Caki2 (cell line): ENCODE data around the gene ARHGAP15. TPM values are rescaled to one million over a fixed set of nuclear protein-coding genes. Genes with fewer than 3 reads are reported as not detected.

Source experiments
- DNase-seq: peaks from one replicate; pipeline ENCODE4 v3.0.0-alpha.2; 2015; ENCODE audit warnings: low read depth
- in situ Hi-C: cut with HindIII; loops from 2 replicates; pipeline ENCODE4 v1.10.0; 2016; ENCODE audit warnings: low sequenced_read_pairs, low pct_unique_long_range_greater_than_20kb, mixed read lengths
- total RNA-seq: library from RNA; depleted of rRNA; stranded (reverse); fragments of >200 nt; shearing (Covaris generic); gene quantifications from 2 replicates; pipeline ENCODE4 v1.2.3, GENCODE V29; 2014; ENCODE audit warnings: low replicate concordance

The ARHGAP15 gene
- total RNA-seq, 1 experiment from 2014 or later, result not detected

DNA sequence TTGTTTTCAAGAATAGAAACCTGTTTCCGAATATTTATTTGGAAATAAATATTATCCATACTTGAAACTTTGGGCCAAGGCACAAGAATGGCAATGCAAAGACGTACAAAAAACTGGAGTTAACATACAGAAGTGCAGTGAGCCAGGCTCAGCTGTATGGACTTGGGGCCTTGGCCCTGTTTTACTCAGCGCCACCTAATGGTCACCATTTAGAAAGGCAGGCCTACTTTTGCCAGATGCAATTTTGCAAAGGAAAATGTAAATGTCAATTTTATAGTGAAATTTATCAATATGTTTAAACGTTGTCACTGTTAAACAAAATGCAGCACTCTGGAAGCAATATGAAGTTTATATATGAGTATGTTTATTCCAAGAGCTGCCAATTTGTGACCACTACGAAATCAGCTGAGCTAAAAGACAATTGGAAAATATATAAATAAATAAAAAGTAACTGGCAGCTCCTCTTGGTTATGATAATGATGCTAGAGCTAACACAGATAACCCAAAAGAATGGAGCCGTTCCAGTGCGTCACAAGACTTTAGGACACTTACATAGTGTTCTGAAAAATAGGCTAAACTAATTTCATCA is 155.0 kb downstream of the ARHGAP15 start:
- DNase-seq, result no peak
- in situ Hi-C loops, result no loop called here

DNA sequence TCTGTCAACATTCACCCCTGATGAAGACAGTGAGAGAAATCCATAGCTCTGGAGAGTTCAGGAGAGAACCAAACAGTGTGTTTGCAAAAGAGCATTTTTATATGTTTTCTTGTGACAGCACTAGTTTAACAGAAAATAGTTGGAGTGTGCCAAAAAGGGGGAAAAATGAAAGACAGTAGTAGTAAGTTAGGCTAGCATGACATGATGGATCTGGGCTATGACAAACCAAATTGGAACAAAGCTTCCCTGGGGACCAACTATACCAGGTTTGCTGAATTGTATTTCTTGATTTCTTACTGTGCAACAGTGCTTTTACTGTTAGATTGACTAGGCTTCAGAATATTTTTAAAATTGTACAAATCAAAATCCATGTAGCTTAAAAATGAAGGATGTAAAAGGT is 159.8 kb downstream of the ARHGAP15 start:
- DNase-seq, result no peak
- in situ Hi-C loops, result no loop called here

DNA sequence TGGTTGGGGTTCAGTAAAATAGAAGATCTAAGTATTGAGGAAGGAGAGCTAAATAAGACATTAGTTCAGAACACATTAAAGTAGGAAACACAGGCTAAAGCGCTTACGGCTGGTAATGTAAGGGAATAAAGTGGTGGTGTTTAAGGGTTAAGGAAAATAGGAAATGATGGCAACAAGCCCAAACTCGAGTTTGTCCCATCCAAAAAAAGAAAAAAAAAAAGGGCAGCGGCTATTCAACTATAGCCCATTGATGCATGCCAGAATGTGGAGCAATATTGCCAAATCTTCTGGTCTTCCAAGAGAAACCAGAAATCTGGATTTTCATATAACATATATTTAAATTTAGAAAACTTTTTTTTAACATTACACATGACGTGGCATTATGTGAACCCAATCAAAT is 161.0 kb downstream of the ARHGAP15 start:
- DNase-seq, result no peak
- in situ Hi-C loops, result no loop called here

DNA sequence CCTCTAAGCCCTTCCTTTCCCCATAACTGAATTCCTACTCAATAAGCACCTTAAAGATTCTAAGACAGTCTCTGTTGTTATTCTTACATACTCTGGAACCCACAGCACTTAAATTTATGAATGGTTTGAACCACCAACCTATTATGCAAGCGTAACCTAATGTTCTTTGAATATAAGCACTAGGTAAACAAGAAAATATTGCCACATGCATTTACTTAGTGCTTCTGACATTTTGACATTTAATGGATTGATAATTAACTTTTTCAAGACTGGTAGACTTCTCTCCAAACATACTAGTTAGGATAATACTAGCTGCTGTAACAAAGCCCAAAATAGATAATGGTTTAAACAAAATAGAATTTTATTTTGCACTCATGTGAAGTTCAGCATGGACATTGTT is 164.8 kb downstream of the ARHGAP15 start:
- in situ Hi-C loops, result no loop called here
- no peak for DNase-seq

DNA sequence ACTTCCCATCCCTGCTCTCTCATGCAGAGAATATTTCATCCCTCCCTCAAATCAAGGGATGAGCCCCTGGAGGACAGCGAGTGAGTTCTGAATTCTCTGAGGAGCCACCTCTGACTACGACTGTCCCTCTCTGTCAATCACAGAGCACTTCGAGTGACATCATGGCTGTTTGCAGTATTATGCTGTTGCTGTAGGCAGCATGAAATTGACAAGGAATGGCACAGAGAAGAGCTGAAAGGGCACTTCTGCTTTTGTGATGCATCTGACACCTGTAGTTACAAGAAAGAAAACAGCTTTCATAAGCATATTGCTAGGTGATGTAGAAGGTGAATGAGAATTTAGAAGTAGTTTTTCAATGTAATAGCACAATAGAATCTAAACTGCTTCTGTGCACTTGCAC is 166.9 kb downstream of the ARHGAP15 start:
- in situ Hi-C loops, result no loop called here
- DNase-seq, result no peak

DNA sequence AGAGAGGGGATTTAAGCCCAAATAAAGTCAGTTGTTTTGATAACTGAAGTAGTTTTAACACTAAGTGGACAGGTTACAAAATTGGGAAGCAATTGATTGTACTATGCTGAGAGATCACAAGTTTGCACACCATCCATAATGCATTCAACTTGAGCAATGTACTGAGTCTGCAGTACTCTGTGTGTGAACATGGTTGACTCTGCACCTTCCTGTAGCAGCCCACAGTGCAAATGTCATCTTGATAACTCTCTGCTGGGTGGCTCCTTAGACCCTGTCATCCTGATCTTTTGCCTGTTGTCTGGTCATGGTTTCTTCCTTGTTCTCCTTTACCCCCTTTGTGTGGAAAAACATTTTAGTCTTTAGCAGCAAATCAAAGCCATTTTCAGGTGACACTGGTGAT is 168.0 kb downstream of the ARHGAP15 start:
- in situ Hi-C loops, result no loop called here
- no peak for DNase-seq

DNA sequence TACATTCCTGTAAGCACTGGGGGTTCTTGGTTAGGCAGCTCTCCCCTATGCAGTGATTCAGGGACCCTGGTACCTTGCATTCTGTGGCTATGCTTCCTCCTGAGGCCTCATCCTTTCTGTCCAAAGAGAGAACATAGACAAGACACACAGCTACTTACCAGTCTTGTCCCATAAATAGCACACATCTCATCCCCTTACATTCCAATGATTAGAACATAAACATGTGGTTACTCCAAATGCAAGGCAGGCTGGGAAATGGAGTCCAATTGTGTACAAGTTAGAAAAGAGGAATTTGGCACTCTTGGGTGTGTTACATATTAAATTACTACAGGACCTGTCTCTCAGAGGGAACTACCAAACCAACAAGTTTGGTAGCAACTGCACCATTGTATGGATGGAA is 171.3 kb downstream of the ARHGAP15 start:
- in situ Hi-C loops, result no loop called here
- no peak for DNase-seq

DNA sequence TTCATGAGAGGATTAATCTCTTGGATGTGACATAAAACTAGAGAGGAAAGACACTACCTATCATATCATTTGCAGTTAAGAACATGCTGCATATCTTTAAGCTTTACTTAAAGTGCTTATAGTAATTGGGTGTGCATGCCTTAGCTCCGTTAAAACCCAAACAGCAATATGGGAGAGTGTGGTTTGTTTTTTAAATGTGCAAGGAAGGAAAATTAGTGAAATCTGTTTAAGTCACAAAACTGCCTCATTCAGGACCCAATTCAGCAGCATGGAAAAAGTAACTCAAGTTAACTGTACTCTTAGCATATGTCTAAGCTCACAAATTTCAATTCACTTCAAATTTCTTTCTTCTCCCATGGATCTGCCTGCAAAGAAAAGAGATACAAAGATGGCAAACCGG is 182.2 kb downstream of the ARHGAP15 start:
- in situ Hi-C loops, result no loop called here
- no peak for DNase-seq

DNA sequence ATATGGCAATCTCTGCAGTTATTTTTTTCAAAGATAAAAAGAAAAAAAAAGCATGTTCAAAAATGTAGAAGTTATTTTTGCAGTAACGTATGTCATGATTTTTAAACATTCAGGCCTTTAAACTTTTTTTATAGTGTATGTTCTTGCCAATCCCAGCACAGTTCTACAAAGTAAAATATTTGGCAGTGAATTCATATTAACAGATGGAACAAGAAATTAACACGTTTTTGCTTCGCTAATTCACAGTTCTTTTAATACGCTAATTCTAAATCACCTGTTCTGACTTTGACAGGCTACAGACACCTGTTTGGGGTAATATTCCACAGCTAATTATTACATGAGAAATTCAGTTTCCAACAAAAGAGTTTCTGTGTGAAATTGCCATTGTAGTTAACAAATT is 183.2 kb downstream of the ARHGAP15 start:
- in situ Hi-C loops, result no loop called here
- no peak for DNase-seq

DNA sequence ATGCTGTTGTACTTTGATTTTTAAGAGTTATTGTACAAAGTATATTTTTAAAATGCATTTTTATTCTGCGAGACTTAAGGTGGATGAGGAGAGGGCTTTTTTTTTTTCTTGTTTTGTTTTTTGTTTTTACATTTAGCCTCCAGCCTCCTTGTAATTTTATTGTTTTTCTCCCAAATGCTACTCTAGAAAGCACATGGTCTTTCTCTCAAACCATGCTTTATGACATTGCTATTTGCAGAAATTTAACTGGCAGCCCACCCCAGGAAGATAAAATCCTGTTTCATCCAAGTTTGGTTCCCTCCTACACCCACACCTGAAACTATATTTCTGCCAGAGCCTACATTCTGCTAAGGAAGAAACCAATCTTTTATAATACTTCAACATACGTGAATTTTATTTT is 184.6 kb downstream of the ARHGAP15 start:
- no peak for DNase-seq
- in situ Hi-C loops, result no loop called here

DNA sequence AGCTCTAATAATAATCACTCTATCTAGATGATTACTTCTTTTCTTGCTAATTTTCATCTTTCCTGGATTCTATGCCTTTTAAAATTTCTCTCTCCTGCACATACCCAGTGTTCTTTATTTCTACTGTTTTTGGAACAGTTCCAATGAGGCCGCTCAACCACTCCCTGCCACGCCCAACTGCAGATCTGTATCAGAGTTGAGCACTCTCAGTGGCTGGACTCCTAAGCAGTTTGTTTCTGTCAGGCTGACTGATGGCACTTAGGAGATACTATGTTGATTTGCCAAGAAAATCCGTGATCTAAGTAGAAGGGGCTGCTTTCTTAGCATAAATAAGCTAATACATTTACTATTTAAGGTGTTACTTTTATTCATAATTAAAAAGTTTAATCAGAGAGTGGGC is 192.8 kb downstream of the ARHGAP15 start:
- peak; percentile 21 for DNase-seq
- in situ Hi-C loops, result no loop called here

DNA sequence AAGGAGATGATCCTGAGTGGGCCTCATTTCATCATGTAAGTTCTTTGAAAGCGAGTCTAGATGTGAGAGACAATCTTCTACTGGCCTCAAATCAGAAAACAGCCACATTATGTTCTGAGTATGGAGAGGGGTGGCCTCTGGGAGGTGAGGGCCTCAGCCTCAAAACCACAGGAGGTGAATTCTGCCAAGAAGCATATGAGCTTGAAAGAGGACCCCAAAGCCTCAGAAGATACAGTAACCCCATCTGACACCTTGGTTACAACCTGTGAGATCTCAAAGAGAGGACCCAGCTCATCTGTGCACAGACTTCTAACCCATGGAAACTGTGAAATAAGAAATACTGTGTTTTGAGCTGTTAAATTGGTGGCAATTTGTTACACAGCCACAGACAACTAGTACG is 200.1 kb downstream of the ARHGAP15 start:
- in situ Hi-C loops, result no loop called here
- no peak for DNase-seq

DNA sequence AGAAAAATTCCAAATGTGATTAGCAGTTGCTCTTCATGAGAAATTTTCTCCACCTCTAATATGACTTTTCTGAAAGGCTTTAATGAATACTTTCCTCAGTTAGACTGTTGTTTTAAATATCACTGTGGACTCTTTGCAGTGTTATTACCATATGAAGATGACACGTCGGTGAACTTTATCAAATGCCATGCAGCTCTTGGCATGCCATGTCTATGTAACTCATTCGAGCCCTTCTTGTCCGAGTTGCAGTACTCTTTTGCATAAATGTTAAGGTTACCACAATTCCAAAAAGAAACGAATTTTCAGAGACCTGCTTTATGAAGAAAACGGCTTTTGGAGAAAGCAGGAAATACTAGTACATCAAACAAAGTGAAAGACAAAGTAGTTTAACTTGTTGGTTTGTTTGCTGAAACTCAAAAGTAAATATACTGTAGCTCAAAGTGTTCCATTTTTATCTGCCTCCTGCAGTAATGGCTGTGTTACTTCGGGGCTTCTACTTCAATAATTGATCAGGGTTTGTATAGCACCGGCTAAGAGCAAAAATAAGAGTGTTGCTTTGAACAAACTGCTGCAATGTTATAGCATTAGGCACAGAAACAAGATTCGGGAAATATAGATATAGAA is 204.1 kb downstream of the ARHGAP15 start:
- DNase-seq, result no peak
- in situ Hi-C loops, result no loop called here

DNA sequence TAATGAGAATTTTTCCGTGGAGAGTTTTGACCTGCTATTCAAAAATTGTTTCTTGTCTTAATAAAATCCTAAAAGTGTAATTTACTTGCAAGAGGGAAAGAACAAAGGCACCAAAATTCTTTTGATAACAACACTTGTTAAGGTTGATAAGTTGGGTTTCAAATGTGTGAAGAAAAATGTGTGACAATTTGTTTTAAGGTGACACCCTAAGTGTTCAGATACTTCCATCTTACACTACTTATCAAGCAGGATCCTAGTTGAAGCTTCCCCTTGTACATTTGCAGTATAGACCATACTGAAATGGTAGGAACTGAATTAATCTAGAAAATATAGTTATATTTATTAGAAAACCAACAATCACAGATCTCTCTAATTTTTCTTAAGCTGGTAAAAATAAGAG is 204.6 kb downstream of the ARHGAP15 start:
- DNase-seq, result no peak
- in situ Hi-C loops, result no loop called here

DNA sequence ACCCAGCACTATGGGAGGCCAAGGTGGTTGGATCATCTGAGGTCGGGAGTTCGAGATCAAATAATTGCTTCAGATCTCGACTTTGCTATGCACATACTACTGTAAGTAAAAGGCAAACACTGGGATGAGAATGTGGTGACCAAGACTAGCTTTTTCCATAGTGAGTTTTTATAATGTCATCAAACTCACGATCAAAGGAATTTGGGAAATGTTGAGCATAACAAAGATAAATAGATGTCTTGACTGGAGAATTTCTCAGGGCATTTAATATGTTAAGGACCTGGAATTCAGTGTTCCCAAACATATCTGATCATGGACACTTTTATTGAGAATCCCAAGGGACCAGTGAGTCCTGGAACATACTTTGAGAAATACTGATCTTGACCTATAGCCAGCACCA is 205.6 kb downstream of the ARHGAP15 start:
- in situ Hi-C loops, result no loop called here
- no peak for DNase-seq

DNA sequence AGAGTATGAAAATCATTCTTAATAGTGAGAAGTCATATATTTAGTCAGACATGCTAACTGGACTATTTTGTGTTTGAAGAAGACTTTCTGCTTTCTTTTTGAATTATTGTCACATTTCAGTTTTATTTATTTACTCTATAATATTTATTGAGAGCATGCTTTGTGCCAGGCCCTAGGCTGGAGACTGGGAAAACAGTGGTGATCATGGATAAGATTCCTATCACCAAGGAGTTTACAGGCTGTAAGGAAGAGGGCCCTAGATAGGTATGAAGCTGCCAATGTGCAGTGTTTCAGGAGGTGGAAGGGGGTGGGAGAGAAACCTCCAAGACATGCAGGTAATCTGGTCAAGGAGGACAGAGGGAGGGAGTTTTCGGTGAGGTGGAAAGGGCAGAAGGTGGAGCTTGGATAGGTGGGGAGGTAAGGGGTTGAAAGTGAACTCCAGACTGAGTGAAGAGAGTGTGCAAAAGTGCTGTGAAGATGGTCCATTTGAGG is 207.5 kb downstream of the ARHGAP15 start:
- in situ Hi-C loops, result no loop called here
- no peak for DNase-seq

DNA sequence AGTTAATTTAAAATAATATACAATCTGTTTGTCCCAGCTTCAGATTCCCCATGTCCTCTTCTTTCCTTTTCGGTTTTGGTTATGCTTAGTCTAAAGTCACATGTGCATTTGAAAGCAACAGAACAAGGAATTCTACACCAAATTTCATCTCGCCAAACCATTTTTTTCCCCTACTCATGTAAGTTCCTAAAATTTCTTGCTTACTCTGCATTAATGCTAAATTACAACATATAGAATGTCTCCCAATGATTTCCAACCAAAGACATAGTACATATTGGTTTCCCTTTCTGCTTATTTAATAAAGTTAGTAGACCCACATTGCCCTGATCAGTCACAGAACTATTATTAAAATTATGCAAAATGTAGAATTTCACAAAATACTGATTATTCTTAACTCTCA is 212.3 kb downstream of the ARHGAP15 start:
- in situ Hi-C loops, result no loop called here
- DNase-seq, result no peak

DNA sequence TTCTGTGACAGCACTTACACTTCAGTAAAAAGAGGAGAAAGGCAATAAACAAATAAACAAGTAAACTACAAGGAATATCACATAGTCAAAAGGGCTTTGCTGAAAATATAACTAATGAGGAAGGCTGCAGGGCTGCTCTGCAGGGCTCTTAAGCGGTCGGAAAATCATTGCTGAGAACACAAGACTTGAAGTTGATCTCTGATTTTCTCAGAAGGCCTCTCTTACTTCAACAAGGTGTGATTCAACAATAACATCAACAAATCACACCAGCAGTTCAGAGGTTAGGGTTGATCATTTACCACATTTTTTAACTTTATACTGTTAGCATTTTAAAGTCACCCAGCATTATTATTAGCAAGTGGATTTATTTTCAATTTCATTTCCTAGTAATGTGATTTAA is 215.6 kb downstream of the ARHGAP15 start:
- in situ Hi-C loops, result no loop called here
- peak; percentile 30 for DNase-seq

DNA sequence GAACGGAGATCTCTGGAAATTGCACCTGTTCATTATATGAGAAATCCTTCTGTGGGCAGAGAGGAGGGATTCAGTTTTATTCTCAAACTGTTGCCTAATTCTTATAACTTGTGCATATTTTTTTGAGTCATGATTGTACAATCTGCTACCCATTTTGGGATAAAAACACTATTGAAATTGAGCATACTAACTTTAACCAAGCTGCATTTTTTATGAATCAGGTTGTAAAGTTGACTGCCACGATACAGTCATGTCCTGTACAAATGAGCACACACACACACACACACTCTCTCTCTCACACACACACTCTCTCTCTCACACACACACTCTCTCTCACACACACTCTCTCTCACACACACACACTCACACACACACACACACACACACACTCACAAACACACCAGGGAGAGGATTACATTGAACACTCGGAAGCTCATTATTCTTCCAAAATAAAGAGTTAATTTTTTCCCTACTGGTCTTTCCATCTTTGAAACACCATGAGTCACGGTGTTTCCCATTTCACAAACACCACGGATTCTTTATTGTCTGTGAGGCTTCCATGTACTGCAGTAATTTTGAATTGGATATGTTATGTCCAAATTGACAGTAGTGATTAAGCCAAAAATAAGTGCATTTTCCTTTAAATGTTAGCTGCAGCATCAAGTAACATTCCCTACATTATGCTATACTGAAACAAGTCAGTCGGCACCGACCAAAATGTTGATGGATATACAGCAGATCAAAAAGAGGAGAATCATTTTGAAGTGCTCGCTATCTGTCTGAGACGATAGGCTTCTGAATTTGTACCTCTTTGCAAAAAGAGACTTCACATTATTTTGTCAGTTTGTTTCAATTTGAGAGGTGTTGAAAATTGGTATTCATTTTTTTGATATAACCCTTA is 216.9 kb downstream of the ARHGAP15 start:
- in situ Hi-C loops, result no loop called here
- DNase-seq, result peak; percentile 22
